B cell (primary cell): ENCODE measurements around the gene MAP4K1. TPM values are rescaled to one million over a fixed set of nuclear protein-coding genes. Genes with fewer than 3 reads are reported as not detected.

ENCODE experiments used
- ATAC-seq: fragments of 200-7000 bp; cut with Tn5 transposase; one replicate; pipeline ENCODE4 v1.10.0; 2021; ENCODE audit warnings: low read depth, mild to moderate bottlenecking, moderate number of reproducible peaks, moderate library complexity
- CTCF ChIA-PET: fragments of 350-600 bp; sonication (Branson Sonifier 250); formaldehyde crosslinking; loops from one replicate; lab custom pipeline; 2021; ENCODE audit warnings: antibody characterized with exemption, inconsistent platforms; lab: Charles Lee
- POLR2A ChIA-PET: fragments of 350-600 bp; sonication (Branson Sonifier 250); formaldehyde crosslinking; loops from one replicate; lab custom pipeline; 2021; ENCODE audit warnings: antibody characterized with exemption; lab: Charles Lee
- DNase-seq: peaks from one replicate; pipeline ENCODE4 v3.0.0; 2013
- H2AFZ ChIP-seq: 2 replicates; pipeline ENCODE4 v1.6.1; 2012; ENCODE audit warnings: mild to moderate bottlenecking, low read depth, low read length; ENCODE audit not compliant: insufficient read depth, poor library complexity, severe bottlenecking
- H3K27ac ChIP-seq, 2 donors: 1 replicate in 1 of 2; 2 replicates in 1 of 2; pipeline ENCODE4 v1.5.1; 2012 to 2013; ENCODE audit warnings: low read length in 2 of 2, mild to moderate bottlenecking in 2 of 2, moderate library complexity in 1 of 2
- H3K27me3 ChIP-seq, 4 experiments: fragments of 200-600 bp in 1 of 4; sonication (generic) in 1 of 4; replicated peaks in 1 of 4; 1 replicate in 2 of 4; 2 replicates in 2 of 4; pipeline versions ENCODE4 v1.6.1 to v1.7.0; 2013 to 2016; ENCODE audit warnings: low read length in 3 of 4, mild to moderate bottlenecking in 2 of 4, mixed read lengths in 1 of 4, moderate library complexity in 1 of 4; ENCODE audit not compliant: insufficient read depth in 4 of 4, control insufficient read depth in 3 of 4; ENCODE audit errors: control extremely low read depth in 1 of 4
- H3K36me3 ChIP-seq, 2 experiments: replicated peaks in 1 of 2; 1 replicate in 1 of 2; 2 replicates in 1 of 2; pipeline versions ENCODE4 v1.6.1 to v1.7.1; 2013; ENCODE audit warnings: low read length in 1 of 2; ENCODE audit not compliant: insufficient read depth in 2 of 2, control insufficient read depth in 1 of 2; ENCODE audit errors: control extremely low read depth in 1 of 2, extremely low read depth in 1 of 2
- H3K4me1 ChIP-seq, 2 donors: fragments of 200-600 bp in 1 of 2; sonication (generic) in 1 of 2; 1 replicate in 1 of 2; 2 replicates in 1 of 2; pipeline versions ENCODE4 v1.5.1 to v1.6.1; 2013 to 2017; ENCODE audit warnings: low read length in 2 of 2; ENCODE audit not compliant: control insufficient read depth in 2 of 2, insufficient read depth in 2 of 2
- H3K4me2 ChIP-seq: replicated peaks from 2 replicates; pipeline ENCODE3; 2012; ENCODE audit warnings: mild to moderate bottlenecking, low read depth, low read length; ENCODE audit not compliant: poor library complexity, severe bottlenecking
- H3K4me3 ChIP-seq, 5 experiments: fragments of 200-600 bp in 1 of 5; sonication (generic) in 1 of 5; 1 replicate in 3 of 5; 2 replicates in 2 of 5; pipeline versions ENCODE4 v1.5.1 to v1.7.0; 2011 to 2016; ENCODE audit warnings: low read length in 4 of 5, mild to moderate bottlenecking in 4 of 5, low read depth in 2 of 5, control low read depth in 1 of 5, moderate library complexity in 1 of 5; ENCODE audit not compliant: insufficient read depth in 1 of 5; ENCODE audit errors: control extremely low read depth in 1 of 5, extremely low read depth in 1 of 5
- H3K79me2 ChIP-seq: fragments of 200-600 bp; sonication (generic); one replicate; pipeline ENCODE4 v1.6.0; 2016; ENCODE audit warnings: low read length; ENCODE audit not compliant: control insufficient read depth, insufficient read depth
- H3K9ac ChIP-seq: fragments of 200-600 bp; sonication (generic); 2 replicates; pipeline ENCODE4 v1.6.1; 2017; ENCODE audit warnings: mild to moderate bottlenecking, low read length, moderate library complexity
- H3K9me3 ChIP-seq, 3 donors: one replicate each; pipeline versions ENCODE4 v1.6.1 to v1.7.1; 2013; ENCODE audit warnings: low read length in 2 of 3; ENCODE audit not compliant: control insufficient read depth in 2 of 3, insufficient read depth in 1 of 3; ENCODE audit errors: control extremely low read depth in 1 of 3
- H4K20me1 ChIP-seq: 2 replicates; pipeline ENCODE4 v1.6.0; 2012; ENCODE audit warnings: mild to moderate bottlenecking, low read length; ENCODE audit not compliant: insufficient read depth, control insufficient read depth, poor library complexity, severe bottlenecking
- H3K27ac Mint-ChIP-seq: one replicate; pipeline ENCODE4 v1.8.0; 2021; ENCODE audit warnings: mixed read lengths
- H3K27me3 Mint-ChIP-seq: one replicate; pipeline ENCODE4 v1.8.0; 2021; ENCODE audit warnings: mixed read lengths
- H3K4me1 Mint-ChIP-seq: one replicate; pipeline ENCODE4 v1.8.0; 2021; ENCODE audit warnings: mixed read lengths
- H3K4me3 Mint-ChIP-seq: one replicate; pipeline ENCODE4 v1.8.0; 2021; ENCODE audit warnings: mixed read lengths
- H3K9me3 Mint-ChIP-seq: one replicate; pipeline ENCODE4 v1.8.0; 2022; ENCODE audit warnings: mixed read lengths; ENCODE audit not compliant: insufficient read depth
- CTCF ChIP-seq: fragments of 200-600 bp; IDR thresholded peaks from one replicate; pipeline ENCODE4 v1.8.0; 2022; ENCODE audit warnings: antibody characterized with exemption, mild to moderate bottlenecking
- EZH2 ChIP-seq: IDR thresholded peaks from 2 replicates; pipeline ENCODE4 v1.6.1; 2012; ENCODE audit warnings: borderline replicate concordance, low read depth, mild to moderate bottlenecking, moderate library complexity, low read length; ENCODE audit not compliant: insufficient read depth, poor library complexity, severe bottlenecking
- WGBS: methylation state at CpG from one replicate; pipeline ENCODE4 v1.1.5; 2013; ENCODE audit warnings: missing lambda C conversion rate; ENCODE audit not compliant: insufficient coverage; 5-methylcytosine and 5-hydroxymethylcytosine counted together
- intact Hi-C: fragments of 100-400 bp; cut with micrococcal nuclease; formaldehyde crosslinking; loops from one replicate; pipeline ENCODE4 v1.10.0; 2022
- polyA plus RNA-seq: library from polyadenylated mRNA; depleted of rRNA; stranded (reverse); fragments of >200 nt; gene quantifications from 2 replicates; pipeline ENCODE4 v1.2.3, GENCODE V29; 2012
- total RNA-seq, 2 donors: library from RNA; stranded (reverse); fragments of 120-200 nt in 1 of 2; gene quantifications; 1 replicate in 1 of 2; 2 replicates in 1 of 2; pipeline versions ENCODE4 v1.2.3 to v1.2.4, GENCODE V29; 2013 to 2022

The MAP4K1 gene
- total and polyA plus RNA-seq, 2 donors (not counting 1 experiment from before 2014, with no cell fraction given), result 291 to 415 TPM

GRCh38 chr19:38664503-38665211, 46.9 kb upstream of the MAP4K1 start:
- Histone ChIP-seq H3K4me3 (peak overlapping the region in 1 of 5 experiments; percentile 15), H4K20me1 (peaks cover 29% of the 10 kb centered on the region), H3K4me1 (peaks cover 57 to 60% of the 10 kb centered on the region in 2 donors), H3K9ac (peak overlapping the region; percentile 8), H3K79me2 (peaks cover 100% of the 10 kb centered on the region), H3K4me2 (peak overlapping the region; percentile 55), H2AFZ (no peak overlapping the region), H3K27ac (peak overlapping the region; percentile 51 to 89), H3K36me3 (peaks cover 0 to 13% of the 10 kb centered on the region in 2 experiments), H3K9me3 (no peaks in the 10 kb centered on the region), H3K27me3 (no peaks in the 10 kb centered on the region)
- POLR2A ChIA-PET, result interaction anchor here (0.6 kb wide), 1 partner anchor 274 kb away, joined by 4 read pairs; no protein-coding TSS in a partner anchor
- DNase-seq (peak; percentile 55), ATAC-seq (peak; percentile 39)
- intact Hi-C loops, result no loop called here
- no peaks in the 10 kb centered on the region for H3K27me3 Mint-ChIP-seq
- WGBS, result 13% methylated on average over 5 of the region's 7 CpGs
- CTCF ChIA-PET, result interaction anchor here (0.6 to 1.6 kb wide), 2 partner anchors 22 to 28 kb away, joined by 3 read pairs; no protein-coding TSS in a partner anchor
- peak overlapping the region; percentile 30 for H3K4me3 Mint-ChIP-seq
- H3K27ac Mint-ChIP-seq, result peak overlapping the region; percentile 77
- TF ChIP-seq EZH2 (no peak), CTCF (no peak)
- no peaks in the 10 kb centered on the region for H3K9me3 Mint-ChIP-seq
- peaks cover 62% of the 10 kb centered on the region for H3K4me1 Mint-ChIP-seq
